GM21619 (cell line): ENCODE results near the gene MYL11.
"Not testable (repeated sequence)": the region's sequence is repeated elsewhere in the genome, so short reads cannot be mapped to it uniquely, and the experiment has no call there.

Source experiments
- ATAC-seq: cut with Tn5 transposase; IDR thresholded peaks from one replicate; pipeline ENCODE4 v1.9.1; 2021; ENCODE audit not compliant: unreplicated experiment

Gene MYL11

DNA sequence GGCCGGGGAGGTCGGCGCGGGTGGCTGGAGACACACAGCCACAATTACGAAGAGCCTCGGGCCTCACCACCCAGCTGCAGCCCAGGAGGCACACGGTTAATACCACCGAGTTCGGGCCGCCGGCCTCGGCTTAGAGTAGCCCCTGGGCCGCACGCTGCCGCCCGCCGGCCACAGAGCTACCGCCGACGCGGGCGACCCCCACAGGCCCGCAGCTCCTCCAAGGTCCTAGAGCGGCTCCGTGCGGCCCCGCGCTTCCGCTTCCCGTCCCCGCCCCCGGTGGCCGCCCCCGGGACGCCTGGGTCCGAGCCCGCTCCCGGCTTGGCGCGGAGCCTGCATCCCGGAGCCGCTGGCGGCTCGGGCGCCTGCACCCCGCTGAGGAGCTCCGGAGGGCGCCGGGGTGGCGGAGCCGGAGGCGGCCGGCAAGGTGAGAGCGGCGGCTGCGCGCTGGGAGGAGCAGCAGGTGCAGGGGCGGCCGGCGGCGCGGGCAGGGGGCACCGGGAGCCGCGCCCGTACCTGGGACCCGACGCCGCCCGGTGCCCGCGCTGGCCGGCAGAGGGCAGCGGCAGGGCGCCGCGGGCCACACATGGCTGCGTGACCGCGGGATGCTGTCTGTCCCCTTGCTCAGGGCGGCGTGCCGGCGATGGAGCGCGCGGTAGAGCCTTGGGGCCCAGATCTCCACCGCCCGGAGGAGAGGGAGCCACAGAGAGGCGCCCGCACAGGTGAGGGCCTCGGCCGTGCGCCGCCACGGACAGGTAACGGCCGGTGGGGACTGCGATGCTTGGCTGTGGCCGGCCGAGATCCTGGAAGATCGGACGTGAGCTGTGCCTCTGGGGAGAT, 20.8 kb downstream of the MYL11 start, which contains the start of gene ZNF48:
ZNF48 (plus strand) TSS at position 266 of the 837 bp plus-strand sequence; CDS start at position 641, 375 bp downstream.
- peak; percentile 53 for ATAC-seq

DNA sequence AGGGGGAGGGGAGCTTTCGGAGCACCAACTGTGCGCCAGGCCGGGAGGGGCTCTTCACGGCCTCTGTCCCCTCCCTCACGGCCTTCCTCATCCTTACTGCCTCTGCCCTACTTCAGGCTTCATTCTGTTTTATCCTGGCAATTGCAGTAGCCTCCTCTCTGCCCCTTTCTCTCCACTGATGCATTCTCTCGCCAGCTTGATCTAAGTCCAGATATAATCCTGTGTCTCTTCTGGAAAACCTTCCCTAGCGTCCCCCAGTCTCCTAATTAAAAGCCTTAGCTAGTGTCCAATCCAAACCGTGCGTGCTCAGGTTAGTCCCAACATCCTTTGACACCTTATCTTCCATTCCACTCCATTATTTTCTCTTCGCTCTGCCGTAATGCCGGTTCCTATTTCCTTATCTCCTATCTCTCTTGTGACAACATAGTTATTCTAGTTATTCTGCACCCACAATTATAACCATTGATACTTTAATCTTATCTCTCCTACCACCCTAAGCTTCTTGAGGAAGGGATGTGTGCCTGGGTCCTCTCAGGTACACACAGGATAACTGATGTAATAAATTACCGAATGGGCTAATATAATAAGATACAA, 21.5 kb downstream of the MYL11 start:
- no peak for ATAC-seq

DNA sequence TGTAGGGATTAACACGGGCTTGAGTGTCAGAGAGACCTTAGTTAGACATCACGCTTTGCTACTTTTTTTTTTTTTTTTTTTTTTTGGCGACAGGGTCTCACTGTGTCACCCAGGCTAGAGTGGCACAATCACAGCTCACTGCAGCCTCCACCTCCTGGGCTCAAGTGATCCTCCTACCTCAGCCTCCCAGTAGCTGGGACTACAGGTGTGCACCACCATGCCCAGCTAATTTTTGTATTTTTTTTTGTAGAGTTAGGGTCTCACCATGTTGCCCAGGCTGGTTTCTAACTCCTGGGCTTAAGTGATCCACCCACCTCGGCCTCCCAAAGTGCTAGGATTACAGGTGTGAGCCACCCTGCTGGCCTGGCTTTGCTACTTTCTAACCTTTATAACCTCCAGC, 22.0 kb downstream of the MYL11 start:
- not testable (repeated sequence) for ATAC-seq

DNA sequence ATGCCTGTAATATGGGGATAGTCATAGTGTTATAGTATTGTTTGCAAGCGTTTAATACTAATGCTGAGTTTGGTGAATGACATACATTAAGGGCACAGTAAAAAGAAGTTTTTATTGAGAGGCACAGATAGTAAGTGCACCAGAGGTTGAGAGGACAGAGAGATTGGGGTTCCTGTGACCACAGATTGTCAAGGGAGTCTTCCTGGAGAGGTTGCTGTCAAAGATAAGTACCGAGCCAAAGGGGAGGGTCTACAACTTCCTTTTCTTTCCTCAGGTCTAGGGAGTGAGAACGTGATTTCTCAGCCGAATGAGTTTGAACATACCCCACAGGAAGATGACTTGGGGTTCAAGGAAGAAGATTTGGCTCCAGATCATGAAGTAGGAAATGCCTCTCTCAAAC, 22.5 kb downstream of the MYL11 start:
- ATAC-seq = no peak

DNA sequence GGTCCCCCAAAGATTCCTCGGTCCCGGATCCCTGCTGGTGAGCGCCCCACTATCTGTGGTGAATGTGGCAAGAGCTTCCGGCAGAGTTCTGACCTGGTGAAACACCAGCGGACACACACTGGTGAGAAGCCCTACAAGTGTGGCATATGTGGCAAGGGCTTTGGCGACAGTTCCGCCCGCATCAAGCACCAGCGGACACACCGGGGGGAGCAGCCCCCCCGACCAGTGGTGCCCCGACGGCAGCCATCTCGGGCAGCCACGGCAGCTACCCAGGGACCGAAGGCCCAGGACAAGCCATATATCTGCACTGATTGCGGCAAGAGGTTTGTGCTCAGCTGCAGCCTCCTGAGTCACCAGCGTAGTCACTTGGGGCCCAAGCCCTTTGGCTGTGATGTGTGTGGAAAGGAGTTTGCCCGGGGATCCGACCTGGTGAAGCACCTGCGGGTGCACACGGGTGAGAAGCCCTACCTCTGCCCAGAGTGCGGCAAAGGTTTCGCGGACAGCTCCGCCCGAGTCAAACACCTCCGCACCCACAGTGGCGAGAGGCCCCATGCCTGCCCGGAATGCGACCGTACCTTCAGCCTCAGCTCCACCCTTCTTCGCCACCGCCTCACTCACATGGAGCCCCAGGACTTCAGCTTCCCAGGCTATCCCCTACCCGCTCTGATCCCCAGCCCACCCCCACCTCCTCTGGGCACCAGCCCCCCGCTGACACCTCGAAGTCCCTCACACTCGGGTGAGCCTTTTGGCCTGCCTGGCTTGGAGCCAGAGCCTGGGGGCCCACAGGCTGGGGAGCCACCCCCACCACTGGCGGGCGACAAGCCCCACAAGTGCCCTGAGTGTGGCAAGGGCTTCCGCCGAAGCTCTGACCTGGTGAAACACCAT, 23.4 kb downstream of the MYL11 start:
- no peak for ATAC-seq

DNA sequence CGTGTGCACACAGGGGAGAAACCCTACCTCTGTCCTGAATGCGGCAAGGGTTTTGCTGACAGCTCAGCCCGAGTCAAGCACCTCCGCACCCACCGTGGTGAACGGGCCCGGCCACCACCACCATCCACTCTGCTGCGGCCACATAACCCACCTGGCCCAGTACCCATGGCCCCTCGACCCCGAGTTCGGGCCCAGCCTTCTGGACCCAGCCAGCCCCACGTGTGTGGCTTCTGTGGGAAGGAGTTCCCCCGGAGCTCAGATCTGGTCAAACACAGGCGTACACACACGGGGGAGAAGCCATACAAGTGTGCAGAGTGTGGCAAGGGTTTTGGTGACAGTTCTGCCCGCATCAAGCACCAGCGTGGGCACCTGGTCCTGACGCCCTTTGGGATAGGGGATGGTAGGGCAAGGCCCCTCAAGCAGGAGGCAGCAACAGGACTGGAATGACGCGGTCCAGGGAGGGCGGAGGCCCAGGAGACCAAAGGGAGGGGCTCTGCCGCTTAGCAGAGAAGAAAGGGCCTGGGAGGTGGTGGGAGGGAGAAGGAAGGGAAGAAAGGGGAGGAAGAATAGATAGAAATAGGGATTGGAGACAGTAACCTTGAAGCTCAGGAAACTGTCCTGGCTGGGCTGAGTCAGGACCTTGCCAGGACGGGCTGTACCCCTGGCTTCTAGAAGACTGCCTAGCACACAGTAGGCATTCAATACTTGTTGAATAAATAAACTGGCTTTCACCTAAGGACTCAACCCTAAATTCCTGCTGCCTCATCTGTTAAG, 24.2 kb downstream of the MYL11 start:
- no peak for ATAC-seq

DNA sequence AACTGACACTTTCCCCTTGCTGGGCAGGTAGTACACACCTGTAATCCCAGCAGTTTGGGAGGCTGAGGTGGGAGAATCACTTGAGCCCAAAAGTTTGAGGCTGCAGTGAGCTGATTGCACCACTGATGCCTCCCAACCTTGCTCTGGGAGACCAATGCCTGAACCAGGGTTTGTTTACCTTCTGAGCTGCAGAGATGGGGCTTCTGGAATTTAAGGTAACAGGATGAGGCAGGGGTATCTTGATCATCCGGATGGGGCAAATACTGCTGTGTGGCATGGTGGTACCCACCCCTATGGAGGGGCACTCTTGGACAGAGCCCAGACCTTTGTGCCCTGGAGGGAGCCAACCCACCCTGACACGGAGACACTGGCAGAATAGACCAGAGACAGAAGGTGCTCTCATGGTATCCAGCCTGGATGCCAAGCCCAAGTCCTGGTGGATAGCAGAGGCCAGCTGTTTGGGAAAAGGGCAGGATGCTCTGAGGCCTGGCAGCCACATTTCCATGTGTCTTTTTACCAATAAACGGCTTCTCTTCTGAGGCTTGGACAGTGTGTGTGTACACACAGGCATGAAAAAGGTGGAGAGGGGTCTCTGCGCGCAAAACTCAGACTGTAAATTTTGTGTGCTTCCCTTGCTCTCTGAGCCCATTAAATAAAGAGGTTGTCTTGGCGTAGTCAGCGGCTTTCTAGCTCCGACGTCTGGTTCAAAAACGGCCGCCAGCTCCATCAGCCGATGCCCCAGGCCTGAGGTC, 25.0 kb downstream of the MYL11 start:
- ATAC-seq = no peak

DNA sequence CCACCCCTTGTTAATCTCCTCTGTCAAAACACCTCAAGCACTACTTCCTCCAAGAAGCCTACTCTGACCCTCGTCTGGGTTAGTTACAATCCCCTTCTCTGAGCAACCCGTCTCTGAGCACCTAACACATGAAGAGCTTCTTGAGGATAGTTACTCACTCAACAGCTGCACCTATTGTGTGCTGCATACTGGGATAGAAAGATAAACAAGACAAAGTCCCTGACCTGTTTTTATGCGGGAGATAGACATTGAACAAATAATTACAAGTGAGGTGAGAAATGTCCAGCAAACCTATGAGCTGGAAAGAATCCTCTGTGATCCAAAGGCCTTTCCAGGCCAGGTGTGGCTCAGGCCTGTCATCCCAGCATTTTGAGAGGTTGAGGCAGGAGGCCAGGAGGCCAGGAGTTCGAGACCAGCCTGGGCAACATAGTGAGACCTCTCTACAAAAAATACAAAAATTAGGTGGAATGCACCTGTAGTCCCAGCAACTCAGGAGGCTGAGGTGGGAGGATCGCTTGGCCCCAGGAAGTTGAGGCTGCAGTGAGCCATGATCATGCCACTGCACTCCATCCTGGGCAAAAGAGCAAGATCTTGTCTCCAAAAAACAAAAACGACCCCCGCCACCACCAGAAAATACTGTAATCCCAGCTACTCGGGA, 27.3 kb downstream of the MYL11 start:
- no peak for ATAC-seq

DNA sequence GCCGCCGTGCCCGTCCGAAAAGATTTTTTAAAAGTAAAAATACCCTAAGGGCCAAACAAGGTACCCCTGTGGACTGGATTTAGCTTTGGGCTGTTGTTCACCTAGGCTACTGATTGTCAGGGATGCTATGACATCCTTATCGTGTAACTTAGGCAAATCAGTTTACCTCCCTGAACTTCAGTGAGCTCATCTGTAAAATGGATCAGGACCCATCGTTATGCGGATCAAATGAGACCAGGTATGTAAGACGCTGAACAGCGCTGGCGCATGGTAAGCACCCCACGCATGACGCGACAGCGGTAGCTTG, 32.1 kb downstream of the MYL11 start:
- ATAC-seq = no peak

DNA sequence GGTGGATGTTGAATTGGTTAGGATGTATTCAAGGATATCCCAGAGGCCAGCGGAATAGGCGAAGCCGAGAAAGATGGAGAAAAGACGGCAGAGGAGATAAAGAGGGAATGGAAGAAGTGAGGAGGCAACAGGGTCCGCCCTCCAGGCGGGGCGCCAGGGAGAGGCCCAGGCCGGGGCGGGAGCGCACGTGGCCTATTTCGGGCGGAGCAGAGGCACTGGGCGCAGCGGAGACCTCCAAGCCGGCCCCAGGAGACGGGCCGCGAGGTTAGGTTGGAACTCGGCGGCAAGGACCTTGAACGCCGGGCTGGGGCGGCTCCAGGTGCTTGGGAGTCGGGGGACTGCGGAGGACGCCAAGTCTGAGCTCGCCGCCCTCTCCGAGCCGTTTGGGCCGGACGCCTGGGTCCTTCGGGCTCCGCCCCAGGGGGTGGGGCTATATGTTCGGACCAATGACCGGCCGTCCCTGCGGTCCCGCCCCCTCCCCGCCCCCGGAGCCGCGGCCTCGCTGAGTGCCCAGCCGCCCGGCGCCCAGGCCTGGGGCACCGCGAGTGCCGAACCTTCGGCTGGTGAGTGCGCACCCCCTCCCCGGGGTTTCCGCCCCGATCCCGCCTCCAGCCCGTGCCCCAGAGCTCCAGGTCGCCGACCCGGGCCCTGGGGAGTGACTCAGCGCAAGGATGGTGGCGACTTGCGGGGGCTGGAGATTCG, 32.7 kb downstream of the MYL11 start, which contains the start of gene ZNF771:
ZNF771 (plus strand) TSS at position 505 of the 702 bp plus-strand sequence. CDS start 448 bp downstream, outside the sequence.
- ATAC-seq = peak; percentile 74

DNA sequence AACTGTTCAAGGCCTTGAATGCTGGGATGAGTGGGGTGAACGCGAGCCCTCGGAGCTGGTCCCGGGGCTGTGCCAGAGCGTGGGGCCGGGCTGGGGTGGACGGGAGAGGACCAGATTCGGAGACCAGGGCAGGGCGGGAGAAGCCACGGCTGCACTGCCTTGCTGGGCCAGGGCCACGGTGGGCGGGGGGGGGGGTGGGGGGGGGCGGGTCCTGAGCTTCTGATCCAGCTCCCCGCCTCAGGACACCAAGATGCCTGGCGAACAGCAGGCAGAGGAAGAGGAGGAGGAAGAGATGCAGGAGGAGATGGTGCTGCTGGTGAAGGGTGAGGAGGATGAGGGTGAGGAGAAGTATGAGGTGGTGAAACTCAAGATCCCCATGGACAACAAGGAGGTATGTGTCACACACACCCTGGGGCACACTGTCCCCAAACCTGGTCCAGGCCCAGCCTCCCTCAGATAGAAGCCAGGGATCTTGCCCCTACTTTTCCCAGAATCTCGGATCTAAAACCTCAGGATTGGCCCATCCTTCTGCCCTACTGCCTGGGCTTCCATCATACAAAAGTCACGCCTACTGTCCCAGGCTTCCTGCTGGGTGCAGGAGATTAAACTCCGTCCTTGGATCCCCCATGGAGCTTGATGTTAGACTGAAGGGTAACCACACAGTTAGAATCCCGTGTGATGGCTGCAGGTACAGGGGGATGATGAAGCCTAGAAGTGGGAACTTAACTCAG, 33.4 kb downstream of the MYL11 start:
- no peak for ATAC-seq

DNA sequence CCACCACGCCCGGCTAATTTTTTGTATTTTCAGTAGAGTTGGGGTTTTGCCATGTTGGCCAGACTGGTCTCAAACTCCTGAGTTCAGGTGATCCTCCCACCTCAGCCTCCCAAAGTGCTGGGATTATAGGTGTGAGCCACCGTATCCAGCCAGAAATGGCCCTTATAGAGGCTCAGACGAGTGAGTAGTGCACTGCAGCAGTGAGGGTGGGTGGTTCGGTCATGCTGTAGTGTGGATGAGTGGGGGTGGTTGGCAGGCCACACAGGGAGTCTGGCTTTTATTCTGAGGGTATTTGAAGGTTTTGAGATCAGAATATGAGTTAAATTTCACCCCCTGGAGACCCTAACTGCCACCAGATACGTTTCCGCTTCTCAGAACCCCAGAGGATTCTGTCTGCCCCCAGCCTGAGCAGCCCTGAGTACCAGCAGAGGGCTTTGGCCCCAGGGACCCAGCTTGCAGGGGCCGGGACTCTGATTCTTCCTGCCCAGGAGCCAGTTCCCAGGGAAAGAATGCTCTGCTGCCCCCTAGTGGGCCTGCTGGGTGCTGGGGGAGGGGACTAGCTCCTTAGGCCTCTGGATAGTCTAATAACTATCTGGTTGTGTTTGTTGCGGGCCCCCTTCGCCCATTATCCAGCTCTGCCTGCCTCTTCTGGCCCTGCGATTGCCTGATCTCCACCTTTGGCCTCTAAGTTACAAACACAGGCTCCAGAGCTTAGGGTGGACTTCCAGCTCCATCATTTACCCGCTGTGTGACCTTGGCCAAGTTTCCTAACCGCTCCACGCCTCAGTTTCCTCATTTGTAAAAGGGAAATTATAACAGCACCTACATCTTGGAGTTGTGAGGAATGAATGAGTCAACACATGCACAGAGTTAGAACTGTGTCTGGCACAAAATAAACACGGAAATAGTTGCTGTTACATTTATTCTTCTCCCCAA, 34.8 kb downstream of the MYL11 start:
- ATAC-seq = peak; percentile 38

DNA sequence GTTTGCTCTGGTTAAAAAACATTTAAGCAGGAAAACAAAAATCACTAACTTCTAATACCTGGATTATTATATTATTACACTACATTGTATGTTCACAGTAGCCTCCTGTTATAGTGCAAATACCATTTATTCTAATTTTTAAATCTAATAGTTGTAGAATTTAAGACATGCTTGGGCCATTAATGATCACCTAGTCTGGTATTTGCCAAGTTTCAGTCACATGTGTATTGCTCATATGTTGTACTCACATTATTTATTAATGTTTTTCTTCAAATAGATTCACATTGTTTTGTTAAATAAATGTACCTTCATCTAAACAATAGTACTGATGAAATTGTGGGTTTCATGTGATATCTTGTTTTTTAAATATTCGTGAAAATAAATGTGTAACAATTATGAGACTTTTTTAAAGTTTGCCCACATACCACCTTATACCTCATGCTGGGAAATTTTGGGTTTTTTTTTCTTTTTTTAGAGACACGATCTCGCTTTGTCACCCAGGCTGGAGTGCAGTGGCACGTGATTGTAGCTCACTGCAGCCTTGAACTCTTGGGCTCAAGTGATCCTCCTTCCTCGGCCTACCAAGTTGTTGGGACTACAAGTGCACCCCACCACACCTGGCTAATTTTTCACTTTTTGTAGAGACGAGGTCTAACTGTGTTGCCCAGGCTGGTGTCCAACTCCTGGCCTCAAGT, 38.7 kb downstream of the MYL11 start:
- no peak for ATAC-seq

DNA sequence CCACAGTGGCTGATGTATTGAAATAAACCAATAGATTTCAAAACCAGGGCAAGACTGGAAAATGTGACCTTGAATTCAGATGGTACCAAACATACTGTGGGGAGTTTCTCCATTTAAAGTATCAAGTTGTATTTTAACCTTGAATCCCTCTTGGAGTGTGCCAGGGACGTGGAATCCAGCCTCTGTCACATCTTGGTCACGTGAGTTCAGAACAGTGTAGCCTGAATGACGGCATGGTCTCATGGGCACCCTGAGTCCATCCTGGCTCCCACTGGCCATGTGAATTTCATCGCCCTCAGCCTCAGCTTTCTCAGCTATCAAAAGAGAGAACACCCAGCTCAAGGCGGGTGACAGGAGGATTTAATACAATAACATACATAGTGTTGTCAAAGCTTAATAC, 39.6 kb downstream of the MYL11 start:
- ATAC-seq = no peak

DNA sequence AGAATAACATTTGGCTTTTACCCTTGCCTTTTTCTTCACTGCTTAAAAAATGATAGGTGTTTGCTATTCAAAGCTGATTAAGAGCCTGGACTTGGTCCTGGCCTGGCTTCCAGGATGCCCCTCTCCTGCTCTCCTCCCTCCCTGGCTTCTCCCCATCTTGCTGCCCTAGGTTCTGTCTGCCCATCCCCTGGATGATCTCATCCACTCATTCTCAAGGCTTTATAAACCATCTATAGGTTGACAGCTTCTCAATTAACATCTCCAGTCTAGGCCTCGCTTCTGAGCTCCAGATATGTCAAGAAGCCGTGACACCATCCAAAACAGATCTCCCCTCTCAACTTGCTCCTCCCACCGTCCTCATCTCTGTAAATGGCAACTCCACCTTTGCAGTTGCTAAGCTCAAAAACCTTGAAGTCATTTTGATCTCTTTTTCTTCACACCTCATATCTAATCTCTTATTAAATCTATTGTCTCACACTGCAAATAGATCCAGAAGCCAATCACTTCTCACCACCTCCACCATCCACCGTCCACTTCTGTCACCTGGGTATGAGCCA, 41.5 kb downstream of the MYL11 start:
- no peak for ATAC-seq
